ENCODE data around the gene SOCS3. TPM values are rescaled to one million over a fixed set of nuclear protein-coding genes. Genes with fewer than 3 reads are reported as not detected.
A peak's percentile ranks its signal among the peaks of the same experiment; 100 is the strongest.

The SOCS3 gene
- total and polyA plus RNA-seq, 10 of the 15 experiments (the other 5 are each of a cell fraction or from before 2014, with no cell fraction given) = 0.05 to 3.9 (median 1.0) TPM

- no peak for TF ChIP-seq MEF2B (IDR thresholded peaks at IDR 0.05; ENCODE audit: partially characterized antibody, poor library complexity, severe bottlenecking)
- peak; percentile 21; the same call in 1 of the 2 replicates for TF ChIP-seq RAD51 (IDR thresholded peaks at IDR 0.05)
- no peak for TF ChIP-seq TCF12 (IDR thresholded peaks at IDR 0.05; ENCODE audit: low read depth, low read length)
- TF ChIP-seq CBX3 (IDR thresholded peaks at IDR 0.05; ENCODE audit: borderline replicate concordance, low read depth) = no peak
- no peak for TF ChIP-seq TARDBP (IDR thresholded peaks at IDR 0.05; ENCODE audit: borderline replicate concordance)
- no peak for TF ChIP-seq FOXK2 (IDR thresholded peaks at IDR 0.05)
- TF ChIP-seq RBBP5 (conservative IDR thresholded peaks at IDR 0.05) = no peak
- TF ChIP-seq ZBTB33 (IDR thresholded peaks at IDR 0.05) = no peak
- 0 out of 2 replicates have a peak, but pooled peaks have one; percentile 3 for TF ChIP-seq SIN3A (IDR thresholded peaks at IDR 0.05; ENCODE audit: low read depth, low read length)
- no peak for TF ChIP-seq IRF5 (IDR thresholded peaks at IDR 0.05; ENCODE audit: borderline replicate concordance)
Observed at GRCh38 chr17:78381601-78382232, 21.8 kb upstream of the SOCS3 start (continued).
